Subcutaneous adipose tissue (tissue), 4 donors: ENCODE results near the gene DBH. TPM values are rescaled to one million over a fixed set of nuclear protein-coding genes. Genes with fewer than 3 reads are reported as not detected.

Experiments
- CTCF ChIP-seq: fragments of 450-650 bp; IDR thresholded peaks from one replicate; pipeline ENCODE4 v1.5.1; 2016; ENCODE audit warnings: low read depth, mild to moderate bottlenecking, control low read depth, antibody characterized with exemption, moderate library complexity
- total RNA-seq, 4 donors: library from RNA; depleted of rRNA; stranded (reverse); fragments of >200 nt; gene quantifications; one replicate each; pipeline ENCODE4 v1.1.0, GENCODE V29; 2016

Gene DBH
- total RNA-seq, 4 donors from 2014 or later = not detected

DNA sequence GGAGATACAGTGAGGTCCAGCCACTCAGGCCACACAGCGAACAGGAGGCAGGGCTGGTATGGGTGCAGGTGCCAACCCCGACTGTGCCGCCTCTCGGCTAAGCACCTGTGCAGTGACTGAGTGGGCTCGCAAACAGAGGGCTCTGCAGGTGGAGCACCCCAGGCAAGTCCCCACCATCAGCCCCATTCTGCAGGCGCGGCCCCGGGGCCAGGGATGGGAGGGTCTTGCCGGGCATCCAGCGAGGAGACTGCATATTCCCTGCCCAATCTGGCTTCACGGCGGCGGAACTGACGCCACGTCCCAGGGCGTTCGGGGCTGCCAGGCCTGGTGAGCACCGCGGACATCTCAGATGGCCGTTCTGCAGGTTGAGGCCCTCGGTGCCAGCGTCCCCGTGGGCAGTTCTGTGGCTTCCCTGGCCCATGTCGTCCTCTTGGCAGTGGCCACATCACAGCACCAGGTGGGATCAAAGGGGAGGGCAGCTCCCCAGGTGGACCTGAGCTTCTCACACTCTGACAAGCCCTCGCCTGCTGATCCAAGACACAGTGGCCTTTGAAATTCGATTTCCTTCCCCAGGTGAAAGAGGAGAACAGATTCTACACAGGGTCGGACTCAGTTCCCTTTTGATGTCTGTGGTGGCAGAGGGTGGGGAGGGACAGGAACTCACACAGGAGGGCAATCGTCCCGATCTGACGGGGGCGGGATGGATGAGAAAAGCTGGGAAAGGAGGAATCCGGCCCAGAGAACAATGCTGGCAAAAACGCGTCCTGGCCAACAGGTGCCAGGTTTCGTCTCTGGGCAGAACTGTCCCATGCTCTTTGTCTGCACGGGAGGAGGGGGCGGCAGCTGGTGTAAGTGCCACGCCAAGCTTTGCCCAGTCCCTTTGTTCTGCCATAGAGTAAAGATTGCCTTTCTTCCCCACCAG lies 18.8 kb downstream of the DBH start:
- no peak for TF ChIP-seq CTCF

GRCh38 chr9:133655701-133656100 lies 19.5 kb downstream of the DBH start:
- TF ChIP-seq CTCF = no peak

DNA sequence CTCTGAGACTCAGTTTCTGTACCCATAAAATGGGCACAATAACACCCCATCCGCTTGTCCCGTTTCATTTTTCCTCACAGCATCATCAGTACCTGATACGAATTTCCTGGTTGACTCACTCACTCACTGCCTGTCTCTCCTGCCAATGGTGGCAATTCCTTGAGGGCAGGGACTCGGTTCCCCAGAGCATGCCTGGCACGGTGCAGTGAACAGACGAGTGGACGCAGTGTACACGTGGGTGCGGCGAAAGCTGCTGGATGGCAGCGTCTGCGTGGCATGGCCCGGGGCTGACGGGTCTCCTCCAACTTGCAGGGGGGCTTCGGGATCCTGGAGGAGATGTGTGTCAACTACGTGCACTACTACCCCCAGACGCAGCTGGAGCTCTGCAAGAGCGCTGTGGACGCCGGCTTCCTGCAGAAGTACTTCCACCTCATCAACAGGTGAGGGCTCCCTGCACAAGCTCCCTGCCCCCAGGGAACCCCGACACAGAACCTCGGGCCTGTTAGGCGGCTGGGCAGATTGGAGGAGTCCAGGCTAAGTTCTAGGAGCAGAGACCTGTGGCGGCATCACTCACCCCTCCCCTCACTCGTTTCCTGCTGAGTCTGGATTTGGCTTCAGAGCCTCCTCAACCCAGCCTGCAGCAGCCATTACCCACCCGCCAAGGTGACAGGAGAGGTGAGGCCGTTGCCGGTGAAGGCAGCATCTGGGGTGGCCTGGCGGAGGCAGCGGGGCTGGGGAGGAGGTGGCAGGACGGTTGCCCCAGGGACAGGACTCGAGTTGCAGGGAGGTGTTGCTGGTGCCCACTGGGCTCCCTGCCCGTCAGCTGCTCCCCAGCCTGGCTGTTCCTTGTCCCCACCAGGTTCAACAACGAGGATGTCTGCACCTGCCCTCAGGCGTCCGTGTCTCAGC lies 20.3 kb downstream of the DBH start:
- TF ChIP-seq CTCF = no peak

GRCh38 chr9:133657120-133657661 lies 21.0 kb downstream of the DBH start:
- no peak for TF ChIP-seq CTCF

DNA sequence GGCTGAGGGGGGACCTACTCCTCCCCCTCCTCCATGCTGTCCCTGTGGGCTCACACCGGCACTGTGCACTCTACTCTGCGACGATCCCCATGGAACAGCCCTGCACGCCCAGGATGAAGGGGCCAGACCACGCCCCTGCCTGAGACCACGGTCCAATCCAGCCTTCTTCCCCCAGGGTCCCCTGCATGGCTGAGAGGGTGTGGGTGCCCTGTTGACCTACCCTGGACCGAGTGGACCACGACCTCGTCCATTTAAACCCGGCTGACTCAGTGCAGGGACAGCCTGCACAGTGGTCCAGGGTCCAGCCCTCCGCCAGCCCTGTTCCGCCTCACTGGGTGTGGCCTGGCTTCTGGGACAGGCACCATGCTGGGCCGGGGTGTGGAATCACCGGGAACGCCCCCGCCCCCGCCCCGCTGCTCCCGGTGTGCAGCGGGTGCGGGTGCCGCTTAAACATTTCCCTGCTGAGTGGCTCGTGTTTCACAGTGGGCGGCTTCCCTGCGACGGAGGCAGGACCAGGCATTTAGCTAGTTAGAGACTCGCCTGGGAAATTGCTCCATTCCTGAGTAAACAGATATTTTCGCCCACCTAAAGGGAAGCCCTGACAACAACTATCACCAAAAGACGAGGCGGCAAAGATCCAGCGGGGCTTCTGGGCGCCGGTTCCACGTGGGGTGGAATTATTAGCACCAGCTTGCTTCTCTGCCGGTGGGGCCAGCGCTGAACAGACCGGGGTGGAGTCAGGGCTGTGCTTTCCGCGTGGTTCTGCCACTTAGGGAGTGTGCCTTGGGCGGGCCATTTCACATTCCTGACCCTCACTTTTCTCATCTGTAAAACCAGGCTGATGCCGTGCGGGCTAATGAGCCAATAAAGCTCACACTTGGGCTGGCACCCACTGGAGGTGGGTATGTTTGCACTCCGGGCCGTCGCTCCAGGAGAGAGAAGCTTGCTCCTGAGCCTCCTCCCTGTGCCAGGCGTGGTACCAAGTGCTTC lies 22.6 kb downstream of the DBH start:
- no peak for TF ChIP-seq CTCF

GRCh38 chr9:133659516-133659915 lies 23.4 kb downstream of the DBH start:
- no peak for TF ChIP-seq CTCF
